ENCODE results near the gene WHRN.

The WHRN gene

DNA sequence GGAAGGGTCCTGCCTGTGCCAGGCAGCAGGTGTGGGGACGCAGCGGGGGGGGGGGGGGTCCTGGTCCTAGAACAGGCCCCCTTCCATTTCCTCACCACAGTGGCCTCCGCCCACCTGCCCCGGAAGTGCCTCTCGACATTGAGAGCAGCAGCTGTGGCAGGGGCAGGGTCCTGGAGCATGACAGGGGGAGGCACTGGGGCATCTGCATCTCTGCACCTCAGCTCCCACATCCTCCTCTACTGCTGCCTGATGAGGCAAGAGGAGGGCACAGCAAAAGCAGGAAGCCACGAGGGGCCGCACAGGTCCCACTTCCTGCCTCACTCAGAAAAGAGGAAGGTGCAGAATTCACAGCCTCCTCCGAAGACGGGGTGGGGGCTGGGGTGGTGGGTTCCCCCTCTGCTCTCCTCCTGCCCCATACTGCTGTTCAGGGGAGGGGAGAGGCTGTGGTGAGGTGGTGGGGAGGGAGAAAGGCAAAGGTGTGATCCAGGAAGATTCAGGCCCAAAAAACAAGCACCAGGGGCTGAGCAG is 132.3 kb downstream of the WHRN start:
- peaks cover 45% of the 10 kb centered on the region for H3K4me1 Mint-ChIP-seq
- no peaks in the 10 kb centered on the region for H3K27me3 Mint-ChIP-seq (ENCODE audit: low read depth, poor library complexity)
- TF ChIP-seq, protein P1, sequence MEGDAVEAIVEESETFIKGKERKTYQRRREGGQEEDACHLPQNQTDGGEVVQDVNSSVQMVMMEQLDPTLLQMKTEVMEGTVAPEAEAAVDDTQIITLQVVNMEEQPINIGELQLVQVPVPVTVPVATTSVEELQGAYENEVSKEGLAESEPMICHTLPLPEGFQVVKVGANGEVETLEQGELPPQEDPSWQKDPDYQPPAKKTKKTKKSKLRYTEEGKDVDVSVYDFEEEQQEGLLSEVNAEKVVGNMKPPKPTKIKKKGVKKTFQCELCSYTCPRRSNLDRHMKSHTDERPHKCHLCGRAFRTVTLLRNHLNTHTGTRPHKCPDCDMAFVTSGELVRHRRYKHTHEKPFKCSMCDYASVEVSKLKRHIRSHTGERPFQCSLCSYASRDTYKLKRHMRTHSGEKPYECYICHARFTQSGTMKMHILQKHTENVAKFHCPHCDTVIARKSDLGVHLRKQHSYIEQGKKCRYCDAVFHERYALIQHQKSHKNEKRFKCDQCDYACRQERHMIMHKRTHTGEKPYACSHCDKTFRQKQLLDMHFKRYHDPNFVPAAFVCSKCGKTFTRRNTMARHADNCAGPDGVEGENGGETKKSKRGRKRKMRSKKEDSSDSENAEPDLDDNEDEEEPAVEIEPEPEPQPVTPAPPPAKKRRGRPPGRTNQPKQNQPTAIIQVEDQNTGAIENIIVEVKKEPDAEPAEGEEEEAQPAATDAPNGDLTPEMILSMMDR (IDR thresholded peaks at IDR 0.05), result no peak
- DNase-seq, result no peak
- no peaks in the 10 kb centered on the region for H3K9me3 Mint-ChIP-seq
- peak overlapping the region; percentile 57 for H3K27ac Mint-ChIP-seq
- no peak overlapping the region for H3K4me3 Mint-ChIP-seq
- peaks cover 17% of the 10 kb centered on the region for H3K36me3 Mint-ChIP-seq (ENCODE audit: low read depth)

DNA sequence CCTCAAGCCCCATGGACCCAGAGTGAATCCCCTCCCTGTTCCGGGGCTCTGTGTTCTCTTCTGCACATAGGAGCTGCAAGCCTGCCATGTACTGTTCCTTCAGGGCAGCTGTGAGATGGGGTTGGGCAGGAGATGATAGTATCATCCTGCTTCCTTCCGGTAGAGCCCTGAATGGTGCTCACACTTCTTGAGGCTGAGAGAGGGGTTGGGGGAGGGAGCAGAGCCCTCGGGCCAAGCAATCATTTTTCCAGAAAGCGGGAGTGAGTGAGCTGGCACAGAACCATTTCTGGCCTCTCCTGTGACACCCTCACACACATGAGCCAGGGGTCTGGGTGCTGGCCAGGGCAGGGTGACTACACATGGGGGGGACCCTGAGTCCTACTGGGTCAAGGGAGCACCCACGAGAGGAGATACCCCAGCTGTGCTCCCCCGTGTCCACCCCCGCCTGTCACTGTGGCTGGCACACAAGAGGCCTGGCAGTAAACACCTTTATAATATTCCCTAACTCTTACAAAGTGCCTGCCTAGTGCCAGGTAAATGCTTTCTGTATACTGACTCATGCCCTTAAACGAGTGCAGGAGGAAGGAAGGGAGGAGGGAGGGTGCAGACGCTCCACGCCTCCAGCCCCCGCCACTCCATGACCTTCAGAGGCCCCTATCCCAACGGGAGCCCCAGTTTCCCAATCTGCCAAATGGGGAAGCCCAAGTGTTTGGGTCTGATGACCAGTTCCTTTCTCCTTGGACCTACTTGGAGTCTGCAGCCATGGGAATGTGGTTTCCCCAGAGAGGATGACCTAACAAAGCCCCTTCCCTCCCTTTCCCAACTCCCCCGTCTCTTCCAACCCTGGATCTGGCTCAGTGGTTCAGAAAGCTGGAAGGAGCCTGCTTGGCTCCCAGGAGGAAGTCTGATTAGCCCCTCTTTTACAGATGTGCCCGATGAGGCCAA is 133.0 kb downstream of the WHRN start:
- Mint-ChIP-seq H3K9me3 (no peaks in the 10 kb centered on the region), H3K36me3 (ENCODE audit: low read depth) (peaks cover 10% of the 10 kb centered on the region), H3K4me1 (peaks cover 40% of the 10 kb centered on the region), H3K4me3 (no peak overlapping the region), H3K27me3 (ENCODE audit: low read depth, poor library complexity) (no peaks in the 10 kb centered on the region), H3K27ac (peak overlapping the region; percentile 85)
- no peak for DNase-seq
- TF ChIP-seq, protein P1 (IDR thresholded peaks at IDR 0.05), result no peak

DNA sequence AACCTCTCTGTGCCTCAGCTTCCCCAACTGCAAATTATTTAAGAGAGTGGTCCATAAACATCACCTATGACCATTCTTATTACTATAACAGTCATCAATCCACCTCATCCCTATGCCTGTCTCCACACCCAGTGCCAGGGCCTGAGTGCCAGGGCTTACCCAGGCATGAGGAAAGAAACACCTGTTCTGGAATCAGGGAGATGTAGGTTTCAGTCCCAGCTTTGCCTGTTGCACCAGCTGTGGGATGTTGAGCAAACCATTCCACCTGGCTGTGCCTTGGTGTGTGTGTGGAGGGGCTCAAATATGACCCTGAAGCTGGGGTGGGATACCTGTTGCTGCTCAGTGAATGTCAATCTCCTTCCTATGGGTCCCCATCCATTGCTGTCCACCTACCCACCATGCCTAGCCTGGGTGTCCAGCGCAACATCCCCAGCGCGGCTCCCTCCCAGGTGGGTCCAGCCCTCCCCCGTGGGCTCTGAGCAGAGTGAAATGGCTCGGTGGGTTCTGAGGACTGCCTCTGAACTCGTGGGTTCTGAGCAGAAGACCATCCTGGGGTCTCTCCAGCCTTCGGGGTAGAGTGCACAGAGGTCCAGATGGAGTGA is 133.8 kb downstream of the WHRN start:
- TF ChIP-seq, protein P1 (IDR thresholded peaks at IDR 0.05), result no peak
- H3K9me3 Mint-ChIP-seq, result no peaks in the 10 kb centered on the region
- peaks cover 40% of the 10 kb centered on the region for H3K4me1 Mint-ChIP-seq
- peaks cover 10% of the 10 kb centered on the region for H3K36me3 Mint-ChIP-seq (ENCODE audit: low read depth)
- H3K27ac Mint-ChIP-seq, result no peak overlapping the region
- no peak overlapping the region for H3K4me3 Mint-ChIP-seq
- H3K27me3 Mint-ChIP-seq (ENCODE audit: low read depth, poor library complexity), result no peaks in the 10 kb centered on the region
- DNase-seq, result no peak

DNA sequence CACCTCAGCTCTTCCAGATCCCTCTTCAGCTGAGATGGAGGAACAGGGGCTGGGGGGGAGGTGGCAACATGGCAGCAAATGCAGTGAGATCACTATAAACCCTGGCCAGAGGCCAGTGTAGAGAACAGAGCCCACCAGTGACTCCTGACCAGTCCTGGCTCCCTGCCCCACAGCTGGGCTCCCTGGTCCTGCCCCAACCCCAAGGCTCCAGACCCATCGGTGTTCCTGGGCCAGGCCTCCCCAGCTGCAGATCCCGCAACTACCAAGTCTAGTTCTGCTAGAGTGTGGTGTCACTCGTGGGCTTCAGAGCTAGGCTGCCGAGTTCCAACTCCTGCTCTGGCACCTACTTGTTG is 134.3 kb downstream of the WHRN start:
- H3K4me3 Mint-ChIP-seq, result no peak overlapping the region
- H3K27ac Mint-ChIP-seq, result no peak overlapping the region
- TF ChIP-seq, protein P1 (IDR thresholded peaks at IDR 0.05), result no peak
- H3K9me3 Mint-ChIP-seq, result no peaks in the 10 kb centered on the region
- H3K36me3 Mint-ChIP-seq (ENCODE audit: low read depth), result peaks cover 10% of the 10 kb centered on the region
- no peak for DNase-seq
- H3K27me3 Mint-ChIP-seq (ENCODE audit: low read depth, poor library complexity), result no peaks in the 10 kb centered on the region
- H3K4me1 Mint-ChIP-seq, result peaks cover 40% of the 10 kb centered on the region

DNA sequence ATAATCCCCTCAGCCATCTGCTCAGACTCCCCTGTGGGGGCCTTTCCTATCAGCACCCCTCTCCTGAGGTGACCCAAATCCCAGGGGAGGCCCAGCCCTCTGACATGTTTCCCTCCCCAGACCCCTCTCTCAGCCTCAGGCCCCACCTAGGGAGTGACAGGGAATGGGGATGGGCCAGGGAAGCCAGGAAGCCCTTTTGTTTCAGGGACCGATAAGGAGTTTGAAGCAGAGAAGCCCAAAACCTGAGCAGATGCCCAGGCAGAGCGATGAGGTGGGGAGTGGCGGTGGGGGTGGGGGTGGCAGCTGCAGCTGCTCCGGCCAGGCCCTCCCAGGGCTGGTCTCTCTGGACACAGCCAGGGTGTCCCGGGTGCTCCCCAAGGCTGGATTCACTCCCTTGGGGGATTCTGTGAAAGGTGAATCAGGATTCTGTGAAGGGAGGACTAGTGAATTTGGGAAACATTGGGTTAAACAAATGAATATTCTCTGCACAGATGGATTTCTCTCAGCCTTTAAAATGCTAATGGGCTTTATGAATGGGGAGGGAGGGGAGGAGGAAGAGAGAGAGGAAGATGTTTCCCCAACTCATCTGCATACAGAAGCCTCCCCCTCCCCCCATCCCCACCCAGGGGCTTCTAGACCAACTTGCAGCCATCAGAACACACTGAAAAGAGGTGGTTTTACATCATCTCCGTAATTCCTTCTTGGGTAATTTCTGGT is 134.9 kb downstream of the WHRN start:
- H3K36me3 Mint-ChIP-seq (ENCODE audit: low read depth), result peaks cover 10% of the 10 kb centered on the region
- no peak overlapping the region for H3K4me3 Mint-ChIP-seq
- H3K9me3 Mint-ChIP-seq, result no peaks in the 10 kb centered on the region
- TF ChIP-seq, protein P1 (IDR thresholded peaks at IDR 0.05), result no peak
- no peaks in the 10 kb centered on the region for H3K27me3 Mint-ChIP-seq (ENCODE audit: low read depth, poor library complexity)
- H3K27ac Mint-ChIP-seq, result no peak overlapping the region
- H3K4me1 Mint-ChIP-seq, result peaks cover 40% of the 10 kb centered on the region
- no peak for DNase-seq

All from nephron progenitor cell (in vitro differentiated cells).